Lower leg skin (tissue), 3 donors: Measurements from ENCODE around the gene NTM.

Experiments
- CTCF ChIP-seq, 3 donors: fragments of 450-650 bp; IDR thresholded peaks; one replicate each; pipeline ENCODE4 v1.5.1; 2016; ENCODE audit warnings: antibody characterized with exemption in 3 of 3, mild to moderate bottlenecking in 3 of 3, moderate library complexity in 2 of 3
- POLR2A ChIP-seq, 2 donors: fragments of 450-650 bp; IDR thresholded peaks; one replicate each; pipeline ENCODE4 v1.6.1; 2016 to 2017; ENCODE audit warnings: antibody characterized with exemption in 2 of 2, mild to moderate bottlenecking in 1 of 2, moderate library complexity in 1 of 2

GRCh38 chr11:131865860-131866259, 495.4 kb downstream of the NTM start:
- TF ChIP-seq CTCF (IDR thresholded peaks at IDR 0.05) (no peak), POLR2A (IDR thresholded peaks at IDR 0.05) (no peak)
